ENCODE data around the gene RPAIN. TPM values are rescaled to one million over a fixed set of nuclear protein-coding genes. Genes with fewer than 3 reads are reported as not detected.

Gene RPAIN
- total and polyA plus RNA-seq, 10 of the 15 experiments (the other 5 are each of a cell fraction or from before 2014, with no cell fraction given): 45.8 to 109 (median 70.5) TPM

- Histone ChIP-seq H3K4me3 (no peak overlapping the region), H3K4me2 (ENCODE audit: control insufficient read depth, insufficient read depth) (no peak overlapping the region), H3K9ac (ENCODE audit: control insufficient read depth, insufficient read depth, low read length) (no peak overlapping the region), H3K27ac (ENCODE audit: control insufficient read depth, insufficient read depth) (no peak overlapping the region), H3K9me3 (replicated peaks; ENCODE audit: control insufficient read depth, insufficient read depth, low read length) (no peaks in the 10 kb centered on the region), H3K79me2 (ENCODE audit: control insufficient read depth, insufficient read depth, low read length) (peaks cover 16% of the 10 kb centered on the region), H4K20me1 (ENCODE audit: control insufficient read depth, insufficient read depth) (no peaks in the 10 kb centered on the region; the same call in 1 of the 2 replicates), H2AFZ (ENCODE audit: control insufficient read depth, low read depth, low read length) (no peak overlapping the region), H3K36me3 (ENCODE audit: control insufficient read depth in 2 of 2, insufficient read depth in 2 of 2, low read length in 1 of 2) (peaks cover 7 to 21% of the 10 kb centered on the region in 2 experiments), H3K27me3 (replicated peaks in 1 of 2; ENCODE audit: control insufficient read depth in 2 of 2, insufficient read depth in 2 of 2, low read length in 1 of 2) (no peaks in the 10 kb centered on the region), H3K4me1 (ENCODE audit: control insufficient read depth, insufficient read depth, low read length) (peaks cover 4% of the 10 kb centered on the region; the same call in 1 of the 2 replicates)
- CTCF ChIA-PET: interaction anchor here (0.7 to 2.2 kb wide), 2 partner anchors 14 to 41 kb away, joined by 4 to 7 read pairs; partner anchors contain the start of gene C1QBP
- POLR2A ChIA-PET: no interaction called here
- SMC1A ChIA-PET (ENCODE audit: uncharacterized antibody, unreplicated experiment): no interaction called here
- no TSS peak for BruUV-seq (replicated peaks)
- DNase-seq (ENCODE audit: low read depth, low spot score) (no peak), FAIRE-seq (no peak), ATAC-seq (no peak)
- intact Hi-C loops (cut with micrococcal nuclease; ENCODE audit: unreplicated experiment) (no loop called here), in situ Hi-C loops (cut with MboI) (no loop called here)
- TF ChIP-seq ZNF24 (IDR thresholded peaks at IDR 0.05) (no peak), RUNX3 (IDR thresholded peaks at IDR 0.05; ENCODE audit: low read length) (no peak)
- WGBS (ENCODE audit: insufficient coverage, insufficient replicate concordance, low lambda C conversion rate, missing lambda C conversion rate): 97% methylated on average over 3 of the region's 3 CpGs
- RAD21 ChIA-PET (ENCODE audit: unreplicated experiment): no interaction called here
Measured at GRCh38 chr17:5425826-5426225, 5.8 kb downstream of the RPAIN start.

GRCh38 chr17:5429191-5429887, 9.4 kb downstream of the RPAIN start:
- ChIA-PET CTCF (interaction anchor here (2.5 kb wide), 1 partner anchor 10 kb away, joined by 14 read pairs; the partner anchor contains the start of gene C1QBP), POLR2A (interaction anchor here (1.0 to 1.2 kb wide), 3 partner anchors 10 to 133 kb away, joined by 3 to 4 read pairs (median 3); partner anchors contain the start of genes C1QBP, NUP88 and RPAIN), SMC1A (ENCODE audit: uncharacterized antibody, unreplicated experiment) (interaction anchor here (0.7 kb wide), 1 partner anchor 18 kb away, joined by 3 read pairs; no protein-coding TSS in a partner anchor), RAD21 (ENCODE audit: unreplicated experiment) (no interaction called here)
- Histone ChIP-seq H2AFZ (ENCODE audit: control insufficient read depth, low read depth, low read length) (no peak overlapping the region), H3K4me1 (ENCODE audit: control insufficient read depth, insufficient read depth, low read length) (no peaks in the 10 kb centered on the region), H4K20me1 (ENCODE audit: control insufficient read depth, insufficient read depth) (no peaks in the 10 kb centered on the region; the same call in 1 of the 2 replicates), H3K9me3 (replicated peaks; ENCODE audit: control insufficient read depth, insufficient read depth, low read length) (no peaks in the 10 kb centered on the region), H3K27ac (ENCODE audit: control insufficient read depth, insufficient read depth) (no peak overlapping the region), H3K4me3 (no peak overlapping the region), H3K36me3 (ENCODE audit: control insufficient read depth in 2 of 2, insufficient read depth in 2 of 2, low read length in 1 of 2) (peaks cover 26 to 35% of the 10 kb centered on the region in 2 experiments), H3K27me3 (replicated peaks in 1 of 2; ENCODE audit: control insufficient read depth in 2 of 2, insufficient read depth in 2 of 2, low read length in 1 of 2) (no peaks in the 10 kb centered on the region), H3K79me2 (ENCODE audit: control insufficient read depth, insufficient read depth, low read length) (no peaks in the 10 kb centered on the region), H3K4me2 (ENCODE audit: control insufficient read depth, insufficient read depth) (no peak overlapping the region), H3K9ac (ENCODE audit: control insufficient read depth, insufficient read depth, low read length) (no peak overlapping the region)
- WGBS (ENCODE audit: insufficient coverage, insufficient replicate concordance, low lambda C conversion rate, missing lambda C conversion rate): 67% methylated on average over 3 of the region's 3 CpGs
- intact Hi-C loops (cut with micrococcal nuclease; ENCODE audit: unreplicated experiment) (no loop called here), in situ Hi-C loops (cut with MboI) (no loop called here)
- ATAC-seq (no peak), DNase-seq (ENCODE audit: low read depth, low spot score) (no peak), FAIRE-seq (no peak)
- TF ChIP-seq JUND (IDR thresholded peaks at IDR 0.05; ENCODE audit: low read depth, low read length) (no peak), IKZF2 (IDR thresholded peaks at IDR 0.05) (no peak), CREB1 (IDR thresholded peaks at IDR 0.05; ENCODE audit: low read depth) (no peak), ASH2L (IDR thresholded peaks at IDR 0.05; ENCODE audit: borderline replicate concordance, low read depth) (no peak), MEF2B (IDR thresholded peaks at IDR 0.05; ENCODE audit: partially characterized antibody, poor library complexity, severe bottlenecking) (no peak), SREBF2 (IDR thresholded peaks at IDR 0.05; ENCODE audit: low read length) (no peak)
- BruUV-seq (replicated peaks): no TSS peak
